Fibroblast of gingiva (primary cell): ENCODE results near the gene SORCS2.

Source experiments
- DNase-seq: peaks from one replicate; pipeline ENCODE4 v3.0.0-alpha.2; 2011; ENCODE audit warnings: low read depth

The SORCS2 gene

DNA sequence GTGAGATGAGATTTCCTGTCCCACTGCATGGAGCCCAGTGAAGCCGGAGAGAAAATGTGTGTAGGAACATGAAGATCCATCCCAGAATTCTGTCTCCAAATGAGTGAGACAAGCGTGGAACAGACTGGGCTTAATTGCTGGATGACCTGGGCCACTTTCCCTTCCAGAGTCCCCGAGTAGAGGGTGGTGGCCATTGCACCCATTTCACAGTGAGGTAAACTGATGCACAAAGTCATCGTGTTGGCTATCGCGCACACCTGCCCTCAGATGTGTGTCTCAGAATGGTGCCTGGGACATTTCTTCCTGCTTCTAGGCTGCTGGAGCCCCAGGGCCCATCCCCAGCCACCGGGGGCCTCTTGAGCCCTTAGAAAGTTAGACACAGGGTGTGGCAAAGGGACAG is 285.4 kb downstream of the SORCS2 start:
- DNase-seq: no peak

DNA sequence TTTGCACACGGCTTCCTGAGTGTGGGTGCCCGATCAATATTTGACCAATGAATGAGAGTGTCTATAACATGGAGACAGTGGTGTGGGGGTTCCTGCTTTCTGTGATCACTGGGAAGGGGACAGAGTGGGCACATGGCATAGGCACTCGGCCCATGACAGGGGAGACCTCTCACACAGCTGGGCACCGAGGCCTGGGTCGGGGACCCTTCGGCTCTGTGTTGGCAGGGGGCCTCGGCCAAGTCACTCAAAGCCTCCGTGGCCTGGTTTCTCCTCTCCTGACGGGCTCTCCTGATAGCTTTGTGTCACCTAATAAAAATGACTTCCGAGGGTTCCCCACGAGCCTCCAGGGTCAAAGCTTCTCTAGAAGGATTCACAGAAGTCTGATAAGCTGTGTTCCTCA is 286.3 kb downstream of the SORCS2 start:
- no peak for DNase-seq

DNA sequence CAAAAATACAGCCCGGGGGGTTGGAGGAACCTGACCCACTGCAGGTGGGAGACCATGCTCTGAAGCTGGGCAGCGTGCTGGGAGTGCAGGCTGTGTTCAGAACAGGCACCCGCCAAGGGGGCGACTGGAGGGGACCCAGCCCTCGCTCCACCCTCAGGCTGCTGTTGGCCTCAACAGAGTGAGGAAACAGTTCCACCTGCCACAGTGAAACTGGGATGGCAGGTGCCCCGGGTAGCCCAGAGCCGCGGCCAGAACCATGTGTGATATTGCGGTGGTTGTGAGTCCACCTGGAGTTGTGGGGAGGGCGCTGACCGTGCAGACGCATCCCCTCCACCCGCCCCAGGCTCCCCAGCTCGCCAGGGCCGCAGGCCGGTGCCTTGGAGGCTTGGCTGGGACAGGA is 288.1 kb downstream of the SORCS2 start:
- DNase-seq: no peak

DNA sequence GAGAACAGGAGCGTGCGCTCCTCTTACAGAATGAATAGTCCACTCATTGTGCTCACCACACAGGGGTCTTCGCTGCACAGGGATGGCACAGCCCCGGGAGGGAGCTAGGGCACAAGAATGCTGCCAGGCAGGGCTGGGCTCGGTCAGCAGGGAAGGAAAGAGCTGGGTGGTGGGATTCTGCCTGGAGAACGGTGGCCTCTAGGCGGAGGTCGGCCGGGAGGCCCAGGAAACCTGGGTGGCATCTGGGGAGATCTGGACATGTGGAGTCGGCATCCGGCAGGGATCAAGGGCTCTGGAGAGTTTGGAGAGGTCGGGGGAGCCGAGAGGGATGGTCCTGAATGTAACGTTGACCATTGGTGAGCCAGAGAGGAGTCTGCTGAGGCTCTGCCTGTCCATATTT is 288.9 kb downstream of the SORCS2 start:
- no peak for DNase-seq

DNA sequence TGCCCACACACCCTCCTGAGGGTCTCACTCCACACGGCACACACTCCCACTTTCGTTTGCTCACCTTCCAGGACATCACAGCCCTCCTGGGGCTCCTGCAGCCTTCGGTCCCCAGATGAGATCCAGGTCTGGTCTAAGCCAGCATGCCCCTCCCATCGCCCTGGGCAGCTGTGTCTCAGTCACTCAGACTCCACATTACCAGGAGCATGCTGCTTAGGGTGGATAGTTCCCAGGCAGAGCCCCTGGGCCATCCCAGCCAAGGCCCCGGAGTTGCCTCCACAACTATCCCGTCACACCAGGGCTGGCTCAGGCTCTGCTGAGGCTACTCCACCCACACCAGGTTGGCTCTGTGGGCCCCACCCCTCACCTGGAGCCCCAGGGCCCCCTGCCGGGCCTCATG is 292.8 kb downstream of the SORCS2 start:
- DNase-seq: no peak

DNA sequence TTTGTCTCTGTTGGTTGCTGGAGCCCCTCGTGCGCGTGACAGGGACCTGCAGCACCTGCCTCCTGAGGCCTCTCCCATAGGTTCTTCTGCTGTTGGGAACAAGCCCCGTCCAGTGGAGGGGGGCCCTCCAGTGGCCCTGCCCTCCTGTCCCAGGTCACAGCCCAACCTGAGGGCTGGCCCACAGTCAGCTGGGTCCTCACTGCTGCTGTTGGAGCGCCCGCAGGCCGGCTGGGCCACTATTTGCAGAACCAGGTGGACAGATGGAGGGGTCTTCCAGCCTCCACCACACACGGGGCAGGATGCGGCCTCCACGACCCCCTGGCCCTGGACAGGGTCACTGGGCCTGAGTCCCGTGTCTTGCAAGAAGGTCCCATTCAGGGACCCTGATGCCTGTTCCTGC is 293.8 kb downstream of the SORCS2 start:
- no peak for DNase-seq

DNA sequence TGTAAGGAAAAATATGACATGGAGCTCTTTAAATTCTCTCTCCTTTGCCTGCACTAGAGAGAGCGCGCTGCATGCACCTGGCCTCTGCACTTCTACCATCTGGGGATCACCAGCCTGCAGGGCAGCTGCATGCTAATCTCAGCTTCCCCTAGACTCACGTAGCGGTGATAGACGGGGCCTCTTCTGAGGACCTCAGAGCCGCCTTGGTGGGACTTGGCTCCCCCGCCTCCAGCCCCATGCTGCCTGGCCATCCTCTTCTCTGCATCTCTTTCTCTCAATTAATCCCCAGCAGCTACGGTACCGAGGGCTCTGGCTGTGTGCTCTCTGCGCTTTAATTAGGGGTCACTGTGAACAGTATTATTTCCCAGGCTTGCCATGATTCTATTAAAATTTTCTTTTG is 295.2 kb downstream of the SORCS2 start:
- no peak for DNase-seq

DNA sequence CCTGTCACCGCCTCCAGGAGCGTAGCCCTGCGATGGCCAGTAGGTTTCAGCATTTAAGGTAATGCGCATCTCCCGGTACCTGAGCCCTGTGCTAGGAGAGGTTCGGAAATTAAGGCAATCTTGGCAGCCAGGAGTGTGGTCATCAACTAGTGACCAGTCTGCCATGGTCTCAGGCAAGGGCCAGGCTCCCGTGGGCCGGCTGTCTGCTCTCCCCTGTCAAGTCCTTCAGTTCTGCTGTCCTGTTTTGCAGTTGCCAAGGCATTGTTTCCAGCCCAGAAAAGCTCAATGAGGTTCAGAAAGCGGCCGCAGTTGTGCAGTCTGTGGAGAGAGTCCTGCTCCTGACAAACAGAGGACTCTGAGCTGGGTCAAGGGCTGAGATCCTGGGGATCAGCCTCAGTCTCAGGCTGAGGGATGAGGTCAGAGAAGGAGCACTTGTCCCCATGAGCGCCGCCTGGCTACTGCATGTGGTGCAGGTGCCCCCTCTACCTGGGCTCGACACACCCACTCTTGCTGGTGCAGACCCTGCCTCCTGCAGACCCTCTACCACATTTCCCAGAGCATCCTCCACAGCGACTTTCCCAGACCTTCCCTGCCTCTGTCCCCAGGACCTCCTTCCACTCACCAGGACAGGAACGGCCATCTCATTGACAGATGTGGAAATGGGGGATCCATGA is 295.8 kb downstream of the SORCS2 start:
- DNase-seq: no peak

DNA sequence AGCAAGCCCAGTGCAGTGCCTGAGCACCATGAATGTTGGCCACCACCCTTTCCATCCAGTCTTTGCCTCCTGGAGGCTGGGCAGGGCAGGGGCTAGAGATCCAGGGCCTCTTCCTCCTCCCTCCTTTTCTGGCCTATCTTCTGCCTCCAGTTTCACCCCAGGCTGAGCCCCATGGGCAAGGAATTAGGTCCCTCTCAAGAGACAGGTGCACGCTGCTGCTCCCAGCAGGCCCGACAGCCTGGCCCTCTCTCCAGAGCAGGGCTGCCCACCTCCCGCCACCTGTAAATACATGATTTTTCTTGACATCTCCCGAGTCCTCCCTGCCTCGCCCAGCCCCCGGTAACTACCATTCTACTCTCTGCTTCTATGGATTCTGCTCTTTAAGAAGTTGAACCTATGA is 299.6 kb downstream of the SORCS2 start:
- no peak for DNase-seq

DNA sequence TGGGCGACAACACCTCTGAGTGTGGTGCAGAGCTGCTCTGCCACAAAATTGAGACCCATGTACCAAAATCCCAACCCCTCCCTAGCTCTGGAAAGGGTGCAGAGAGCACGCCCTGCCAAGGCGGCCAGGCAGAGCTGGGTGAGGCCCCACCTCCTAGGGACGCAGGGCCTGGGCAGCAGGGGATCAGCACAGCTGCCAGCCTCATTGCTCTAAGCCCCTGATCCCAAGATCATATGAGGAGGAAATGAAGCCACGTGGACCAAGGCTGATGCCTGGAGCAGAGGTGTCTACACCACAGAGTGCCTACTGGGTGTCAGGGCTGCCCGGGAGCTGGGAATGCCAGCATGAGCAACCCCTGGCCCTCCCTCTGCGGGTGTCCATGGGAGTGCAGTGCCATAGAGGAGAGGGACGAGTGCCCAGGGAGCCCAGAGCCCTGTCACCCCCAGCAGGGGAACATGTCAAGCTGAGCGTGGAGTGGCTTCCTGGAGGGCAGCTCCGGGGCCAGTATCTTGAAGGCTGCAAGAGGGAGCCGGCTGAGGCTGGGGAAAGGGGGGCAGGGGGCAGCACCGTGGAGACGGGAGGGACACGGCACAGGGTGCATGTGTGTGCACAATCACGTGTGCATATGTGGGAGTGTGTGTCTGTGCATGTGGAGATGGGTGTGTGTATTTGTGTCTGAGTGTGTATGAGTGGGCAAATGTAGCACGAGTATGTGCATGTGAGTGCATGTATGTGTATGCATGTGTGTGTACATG is 306.3 kb downstream of the SORCS2 start:
- DNase-seq: no peak

DNA sequence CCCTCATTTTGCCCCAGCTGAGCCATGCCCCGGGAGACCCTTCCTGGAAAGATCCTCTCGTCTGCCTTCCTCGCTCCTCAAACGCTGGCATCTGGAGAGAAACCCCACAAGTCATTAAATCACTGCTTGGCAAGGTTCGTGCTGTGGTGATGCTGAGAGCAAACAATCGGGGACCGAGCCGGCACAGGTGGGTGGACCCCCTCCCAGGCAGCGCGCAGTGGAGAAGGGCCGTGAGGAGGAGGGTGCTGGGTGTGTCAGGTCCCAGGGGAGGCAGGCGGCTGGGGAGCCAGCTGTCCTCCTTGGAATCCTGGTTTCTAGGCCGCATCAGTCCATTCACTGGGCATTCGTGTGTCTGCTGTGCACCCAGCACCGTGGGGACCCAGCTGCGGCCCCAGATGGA is 307.3 kb downstream of the SORCS2 start:
- DNase-seq: no peak

DNA sequence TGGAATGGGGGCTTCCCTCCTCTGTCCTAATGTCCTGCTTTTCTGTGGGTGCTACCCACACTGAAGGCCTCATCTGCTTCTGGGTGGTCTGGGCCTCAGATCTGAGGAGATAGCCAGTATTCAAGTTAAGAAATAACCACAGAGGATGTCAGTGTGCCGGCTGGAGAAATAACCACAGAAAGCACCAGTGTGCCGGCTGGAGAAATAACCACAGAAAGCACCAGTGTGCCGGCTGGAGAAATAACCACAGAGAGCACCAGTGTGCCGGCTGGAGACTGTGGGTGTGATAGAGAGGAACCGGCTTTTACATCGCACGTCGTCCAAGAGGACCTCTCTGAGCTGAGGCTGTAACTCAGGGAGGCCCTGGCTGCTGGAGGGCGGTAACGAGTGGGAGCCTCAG is 308.1 kb downstream of the SORCS2 start:
- DNase-seq: no peak

DNA sequence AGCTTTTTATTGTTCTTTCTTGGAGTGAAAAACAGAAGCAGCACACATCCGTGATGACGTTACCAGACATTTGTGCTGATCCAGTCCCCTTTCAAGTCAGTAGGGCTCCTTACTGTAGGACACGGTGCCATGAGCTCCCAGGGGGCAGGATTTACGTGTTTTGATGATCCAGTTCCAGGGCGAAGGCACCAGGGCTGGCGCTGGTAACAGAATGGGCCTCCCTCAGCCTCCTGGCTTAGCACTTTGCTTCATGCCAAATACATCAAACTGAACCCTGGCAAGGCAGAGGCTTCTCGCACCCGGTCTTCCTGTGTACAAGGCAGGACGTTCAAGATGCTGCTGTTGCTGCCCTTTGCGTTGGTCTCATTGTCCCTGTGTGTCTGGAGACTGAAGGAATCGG is 309.0 kb downstream of the SORCS2 start:
- no peak for DNase-seq

DNA sequence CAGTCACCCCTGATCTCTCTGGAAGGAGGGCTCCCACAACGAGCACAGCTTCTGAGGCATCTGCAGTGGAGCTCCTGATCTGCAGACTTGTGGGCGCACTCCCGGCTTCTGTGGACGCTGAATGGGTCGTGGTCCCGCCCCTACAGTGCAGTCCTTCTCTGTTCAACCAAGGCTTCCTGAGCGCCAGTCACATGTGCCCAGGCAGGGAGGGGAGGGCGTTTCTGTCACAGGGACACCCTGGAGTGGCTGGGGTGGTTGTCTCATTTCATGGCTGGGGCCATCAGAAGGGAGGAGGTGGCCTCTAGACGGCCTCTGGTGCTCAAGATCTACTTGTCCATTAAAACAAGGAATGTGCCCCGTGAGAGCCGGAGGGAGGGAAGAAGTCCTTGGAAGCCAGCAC is 309.5 kb downstream of the SORCS2 start:
- no peak for DNase-seq

DNA sequence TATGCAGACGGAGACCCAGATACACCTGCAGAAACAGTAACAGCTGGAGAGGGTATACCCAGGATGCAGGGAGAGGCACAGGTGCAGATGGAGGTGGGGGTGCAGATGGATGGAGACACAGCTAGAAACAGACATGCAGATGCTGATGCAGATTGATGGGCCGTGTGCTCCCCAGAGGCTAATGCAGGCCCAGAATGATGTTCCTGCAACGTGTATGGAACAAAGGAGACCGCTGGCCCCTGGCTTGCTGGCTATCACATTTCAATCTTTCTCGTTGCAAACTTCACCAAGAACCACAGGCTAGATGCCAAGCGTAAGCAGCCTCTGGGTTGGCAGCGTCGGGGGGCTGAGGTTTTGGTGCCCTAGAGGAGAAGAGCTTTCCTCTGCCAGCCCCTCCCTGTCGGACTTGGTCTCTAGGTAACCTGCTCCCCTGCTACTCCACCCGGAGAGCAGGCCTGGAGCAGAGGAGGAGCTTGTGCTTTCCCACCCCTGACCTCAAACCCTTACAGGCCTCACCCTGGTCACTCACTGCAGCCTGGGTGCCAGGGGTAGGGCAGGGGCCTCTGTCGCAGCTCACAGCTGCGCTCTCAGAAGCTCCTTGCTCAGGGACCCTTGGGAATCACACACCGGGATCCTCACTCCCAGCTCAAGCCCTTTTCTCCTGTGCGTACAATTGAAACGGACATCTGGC is 311.4 kb downstream of the SORCS2 start:
- no peak for DNase-seq

DNA sequence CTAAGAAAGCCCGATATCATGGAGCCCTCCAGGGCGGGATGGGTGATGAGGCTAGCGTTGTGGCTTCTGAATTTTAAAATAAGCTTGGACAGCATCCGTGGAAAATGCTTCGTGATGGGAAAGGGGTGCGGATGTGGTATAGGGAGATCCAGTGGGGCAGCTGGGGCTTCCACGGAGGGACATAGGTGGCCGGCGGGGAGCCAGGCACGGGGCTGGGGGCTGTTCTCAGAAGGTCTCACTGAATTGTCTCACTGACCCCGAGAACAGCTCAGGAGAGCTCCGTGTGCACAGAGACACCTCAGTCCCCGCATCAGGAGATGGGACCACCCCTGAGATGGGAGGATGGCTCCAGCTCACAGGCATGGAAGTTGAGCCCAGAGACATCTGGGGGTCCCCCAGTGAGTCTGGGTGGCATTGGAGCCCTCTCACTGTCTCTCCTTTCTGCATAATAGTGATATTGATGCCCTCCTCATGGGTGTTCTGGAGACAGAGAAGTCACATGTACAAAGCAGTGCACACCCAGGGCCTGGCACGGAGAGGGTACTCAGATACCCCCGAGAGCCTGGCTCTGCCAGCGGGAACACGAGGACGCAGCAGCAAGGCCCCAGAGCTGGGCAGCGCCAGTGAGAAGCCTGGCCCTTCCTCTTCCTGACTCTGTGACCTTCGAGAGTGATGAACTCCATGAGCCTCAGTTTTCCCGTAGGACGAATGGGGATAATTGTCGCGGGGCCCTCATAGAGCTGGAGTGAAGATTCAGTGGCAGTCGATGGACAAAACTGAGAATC is 313.0 kb downstream of the SORCS2 start:
- no peak for DNase-seq

DNA sequence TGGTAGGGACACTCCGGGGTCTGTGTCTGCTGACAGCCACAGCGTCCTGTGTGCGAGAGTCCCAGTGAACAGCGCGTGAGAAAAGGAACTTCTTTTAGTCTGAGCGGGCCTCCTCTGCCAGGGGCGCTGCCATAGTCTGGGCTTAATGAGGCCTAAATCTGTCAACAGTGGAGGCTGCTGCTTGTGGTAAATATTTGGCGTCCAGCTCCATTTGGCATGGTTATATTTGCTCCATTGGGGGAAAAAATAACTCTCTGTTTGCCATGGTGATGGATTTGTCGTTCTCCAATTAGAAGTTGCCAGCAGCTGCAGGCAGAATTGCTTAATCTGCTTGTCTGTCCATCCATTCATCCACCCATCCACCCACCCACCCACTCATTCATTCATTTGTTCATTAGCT is 313.8 kb downstream of the SORCS2 start:
- no peak for DNase-seq

DNA sequence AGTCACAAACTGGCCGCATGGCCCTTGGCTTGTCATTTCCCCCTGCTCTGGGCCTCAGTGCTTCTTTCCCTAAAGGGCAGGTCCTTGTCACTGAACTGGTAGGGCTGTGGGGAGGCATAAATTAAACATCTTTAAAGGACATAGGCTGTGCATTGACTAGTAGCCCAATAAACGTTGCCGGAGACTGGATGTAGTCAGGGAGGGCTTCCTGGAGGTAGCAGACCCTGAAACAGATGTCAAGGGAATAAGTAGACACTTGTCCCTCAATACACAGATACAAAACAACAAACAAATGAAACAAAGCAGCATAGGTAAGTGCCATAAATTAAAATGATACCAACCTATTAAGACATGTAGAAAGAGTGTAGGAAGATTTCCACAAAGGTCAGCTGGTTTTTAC is 314.2 kb downstream of the SORCS2 start:
- DNase-seq: no peak

DNA sequence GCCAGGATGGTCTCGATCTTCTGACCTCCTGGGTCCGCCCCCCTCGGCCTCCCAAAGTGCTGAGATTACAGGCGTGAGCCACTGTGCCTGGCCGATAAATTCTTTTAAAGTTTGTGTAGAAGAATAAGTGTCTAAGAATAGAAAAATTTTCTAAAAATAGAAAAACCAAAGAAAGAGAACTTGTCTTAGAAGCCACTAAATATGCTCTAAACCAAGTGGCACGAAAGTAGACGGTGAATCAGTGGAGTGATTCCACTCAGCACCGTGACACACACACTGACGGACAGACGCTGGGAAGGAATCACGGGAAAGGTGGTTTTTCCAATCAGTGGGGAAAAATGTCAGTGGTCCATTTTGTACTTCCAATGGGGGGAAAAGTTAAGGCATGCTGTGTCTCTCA is 315.0 kb downstream of the SORCS2 start:
- no peak for DNase-seq

DNA sequence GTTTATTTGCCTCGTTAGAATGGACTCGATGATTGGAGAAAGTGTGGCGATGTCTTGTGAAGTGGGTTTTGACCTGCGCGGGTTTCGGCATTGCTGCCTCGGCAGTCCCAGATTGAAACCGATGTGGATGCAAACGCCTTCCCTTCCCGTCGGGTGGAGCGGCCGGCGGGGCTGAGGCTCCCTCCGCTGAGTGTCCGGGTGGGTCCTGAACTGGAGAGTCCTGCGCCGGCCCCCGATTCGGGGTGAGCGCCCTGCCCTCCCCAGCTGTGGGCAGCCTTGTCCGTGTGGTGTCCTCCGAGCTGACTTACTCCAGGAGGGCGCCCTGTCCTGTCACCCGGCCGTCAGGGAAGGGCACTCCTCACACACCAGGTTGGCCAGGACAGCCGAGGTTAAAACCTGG is 317.7 kb downstream of the SORCS2 start:
- no peak for DNase-seq

DNA sequence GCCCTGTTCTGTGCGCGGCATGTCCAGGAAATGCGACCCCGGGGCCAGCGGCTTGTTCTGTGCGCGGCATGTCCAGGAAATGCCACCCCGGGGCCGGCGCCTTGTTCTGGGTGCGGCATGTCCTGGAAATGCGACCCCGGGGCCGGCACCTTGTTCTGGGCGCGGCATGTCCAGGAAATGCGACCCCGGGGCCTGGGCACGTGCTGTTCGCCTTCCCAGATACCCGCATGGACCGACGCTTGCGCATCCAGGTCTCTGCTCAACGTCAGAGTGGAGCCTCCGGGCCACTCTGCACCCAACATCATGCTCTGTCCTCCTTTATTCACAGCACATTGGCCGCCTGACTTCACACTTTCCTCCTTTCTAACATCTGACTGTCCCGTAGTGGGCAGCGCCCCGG is 318.2 kb downstream of the SORCS2 start:
- DNase-seq: no peak

DNA sequence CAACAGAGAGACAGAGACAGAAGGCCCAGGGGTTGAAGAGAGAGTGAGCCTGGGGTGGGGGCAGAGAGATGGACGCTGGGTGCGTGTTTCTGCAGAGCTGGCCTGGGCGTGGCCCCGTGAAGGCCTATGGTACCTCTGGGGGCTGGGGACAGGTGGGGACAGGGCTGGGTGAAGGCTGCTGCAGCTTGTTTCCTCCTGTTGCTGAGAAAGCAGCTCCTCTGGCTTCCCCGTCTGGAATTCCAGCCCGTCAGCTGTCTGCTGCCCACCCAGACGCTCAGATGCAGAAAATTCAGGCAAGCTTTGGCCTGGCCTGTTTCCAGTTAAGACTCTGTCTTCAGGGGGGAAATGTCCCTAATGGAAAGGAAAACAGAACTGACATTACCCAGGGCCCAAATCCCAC is 319.2 kb downstream of the SORCS2 start:
- no peak for DNase-seq

DNA sequence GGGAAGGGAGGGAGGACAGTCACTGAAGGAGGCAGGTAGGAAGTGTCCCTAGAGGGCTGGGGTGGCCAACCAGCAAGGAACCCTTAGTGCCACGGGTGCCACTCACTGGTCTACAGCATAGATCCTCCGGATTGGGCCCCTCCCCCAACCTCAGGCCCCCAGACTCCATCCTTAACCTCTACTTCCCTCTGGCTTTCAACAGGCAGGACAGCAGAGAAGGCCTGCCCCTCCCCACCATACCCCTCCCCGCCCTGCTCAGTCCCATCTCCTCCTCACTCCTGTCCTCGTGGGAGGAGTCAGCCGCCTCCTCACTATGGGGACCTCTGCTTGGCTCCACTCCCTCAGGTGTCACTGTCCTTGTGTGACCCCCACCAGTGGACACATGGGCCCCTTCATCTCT is 320.1 kb downstream of the SORCS2 start:
- no peak for DNase-seq
